HCT116 (cell line): ENCODE data around the gene CSNK2A2. TPM values are rescaled to one million over a fixed set of nuclear protein-coding genes. Genes with fewer than 3 reads are reported as not detected.

Source experiments
- ATAC-seq: fragments of 200-7000 bp; cut with Tn5 transposase; 2 replicates; pipeline ENCODE4 v1.9.1; 2020; ENCODE audit warnings: mild to moderate bottlenecking, moderate library complexity
- BruUV-seq: library from RNA; stranded (reverse); fragments of 400-500 nt; replicated peaks from 2 replicates; lab custom pipeline; 2021; lab: Mats Ljungman, UMichigan
- CTCF ChIA-PET: fragments of 300-600 bp; sonication (Branson Sonifier 250); formaldehyde crosslinking; loops from one replicate; lab custom pipeline; 2021; ENCODE audit warnings: antibody characterized with exemption; lab: Charles Lee
- POLR2A ChIA-PET: fragments of 300-600, 350-600 bp; sonication (Branson Sonifier 250); formaldehyde crosslinking; loops from one replicate; lab custom pipeline; 2021; ENCODE audit warnings: antibody characterized with exemption; lab: Charles Lee
- RAD21 ChIA-PET, 2 experiments: fragments of 300-600 bp; sonication (Branson Sonifier 250); formaldehyde crosslinking; loops; one replicate each; lab custom pipeline; 2023; ENCODE audit warnings: low total read pairs in 2 of 2; ENCODE audit not compliant: uncharacterized antibody in 2 of 2, unreplicated experiment in 2 of 2, low non-redundant PET in 1 of 2; lab: Charles Lee
- DNase-seq: peaks from one replicate; pipeline ENCODE4 v3.0.0-alpha.2; 2010; ENCODE audit warnings: low read depth, low spot score
- H2AFZ ChIP-seq: fragments of 200-600 bp; shearing (Covaris generic), sonication (generic); 2 replicates; pipeline ENCODE4 v1.6.1; 2017; ENCODE audit warnings: low read depth, mixed run types, mixed read lengths, antibody characterized with exemption, low read length; ENCODE audit not compliant: poor library complexity, severe bottlenecking
- H3K27ac ChIP-seq: 2 replicates; pipeline ENCODE4 v1.5.1; 2012; ENCODE audit warnings: low read depth, low read length
- H3K27me3 ChIP-seq: fragments of 200-600 bp; sonication (generic); 2 replicates; pipeline ENCODE4 v1.6.1; 2016; ENCODE audit warnings: mixed run types, low read length, mixed read lengths; ENCODE audit not compliant: insufficient read depth
- H3K36me3 ChIP-seq, 2 experiments: fragments of 200-500 bp in 1 of 2; fragments of 200-600 bp in 1 of 2; sonication (Bioruptor generic) in 1 of 2; sonication (generic) in 1 of 2; 2 replicates each; pipeline versions ENCODE4 v1.5.1 to v1.6.1; 2014 to 2016; ENCODE audit warnings: low read length in 2 of 2, inconsistent platforms in 1 of 2, mixed read lengths in 1 of 2, mixed run types in 1 of 2; ENCODE audit not compliant: insufficient read depth in 2 of 2, control insufficient read depth in 1 of 2
- H3K4me1 ChIP-seq, 2 experiments: fragments of 200-600 bp in 1 of 2; sonication (generic) in 1 of 2; 2 replicates each; pipeline versions ENCODE4 v1.5.1 to v1.6.1; 2012 to 2017; ENCODE audit warnings: low read length in 2 of 2, inconsistent platforms in 1 of 2, mild to moderate bottlenecking in 1 of 2, mixed read lengths in 1 of 2, mixed run types in 1 of 2, moderate library complexity in 1 of 2; ENCODE audit not compliant: insufficient read depth in 2 of 2, control insufficient read depth in 1 of 2
- H3K4me2 ChIP-seq: fragments of 200-600 bp; sonication (generic); 2 replicates; pipeline ENCODE4 v1.6.1; 2017; ENCODE audit warnings: mixed run types, low read length, mixed read lengths
- H3K4me3 ChIP-seq, 2 experiments: fragments of 200-600 bp in 1 of 2; sonication (generic) in 1 of 2; replicated peaks in 1 of 2; 2 replicates each; pipeline ENCODE4 v1.5.1; 2011 to 2016; ENCODE audit warnings: low read length in 2 of 2, control low read depth in 1 of 2, low read depth in 1 of 2, mild to moderate bottlenecking in 1 of 2, mixed read lengths in 1 of 2, mixed run types in 1 of 2
- H3K79me2 ChIP-seq: fragments of 200-600 bp; sonication (generic); 2 replicates; pipeline ENCODE4 v1.6.1; 2017; ENCODE audit warnings: mild to moderate bottlenecking, mixed run types, low read length, moderate library complexity, mixed read lengths; ENCODE audit not compliant: insufficient read depth
- H3K9ac ChIP-seq: fragments of 200-600 bp; sonication (generic); 2 replicates; pipeline ENCODE4 v1.6.1; 2016; ENCODE audit warnings: low read length, mixed read lengths
- H3K9me2 ChIP-seq: fragments of 200-600 bp; sonication (generic), shearing (Covaris generic); 2 replicates; pipeline ENCODE4 v1.6.1; 2017; ENCODE audit warnings: mixed run types, mild to moderate bottlenecking, moderate library complexity; ENCODE audit not compliant: insufficient read depth
- H3K9me3 ChIP-seq, 2 experiments: fragments of 200-500 bp in 1 of 2; fragments of 200-600 bp in 1 of 2; sonication (Bioruptor generic) in 1 of 2; sonication (generic) in 1 of 2; 2 replicates each; pipeline ENCODE4 v1.6.1; 2014 to 2017; ENCODE audit warnings: low read length in 2 of 2, mixed read lengths in 2 of 2, inconsistent platforms in 1 of 2, low read depth in 1 of 2, mild to moderate bottlenecking in 1 of 2, mixed run types in 1 of 2, moderate library complexity in 1 of 2; ENCODE audit not compliant: control insufficient read depth in 1 of 2, insufficient read depth in 1 of 2
- H4K20me1 ChIP-seq: fragments of 200-600 bp; sonication (generic), shearing (Covaris generic); 2 replicates; pipeline ENCODE4 v1.6.1; 2017; ENCODE audit warnings: mixed run types, mild to moderate bottlenecking, moderate library complexity; ENCODE audit not compliant: insufficient read depth
- ELF1 ChIP-seq: IDR thresholded peaks from 2 replicates; pipeline ENCODE4 v1.6.1; 2012; ENCODE audit warnings: low read depth, borderline replicate concordance
- SIN3A ChIP-seq: IDR thresholded peaks from 2 replicates; pipeline ENCODE4 v1.6.1; 2012; ENCODE audit warnings: low read depth
- TCF7L2 ChIP-seq: IDR thresholded peaks from 2 replicates; pipeline ENCODE4 v1.7.0; 2011; ENCODE audit warnings: borderline replicate concordance, inconsistent platforms; ENCODE audit not compliant: insufficient read depth, insufficient read length; ENCODE audit errors: extremely low read depth
- ZNF274 ChIP-seq: fragments of 200-500 bp; sonication (Bioruptor generic); IDR thresholded peaks from 2 replicates; pipeline ENCODE4 v1.6.1; 2014; ENCODE audit warnings: mild to moderate bottlenecking, low read depth, low read length, inconsistent platforms
- intact Hi-C: fragments of 100-400 bp; cut with micrococcal nuclease; formaldehyde crosslinking; loops from 2 replicates; pipeline ENCODE4 v1.10.0; 2022
- total RNA-seq: library from RNA; stranded (reverse); gene quantifications from one replicate; pipeline ENCODE4 v1.2.1, GENCODE V29; 2021; ENCODE audit not compliant: unreplicated experiment
- TF ChIP-seq, protein P1 (sequence below): IDR thresholded peaks from 2 replicates; pipeline ENCODE4 v1.6.1; 2012
- TF ChIP-seq, protein P2 (sequence below): IDR thresholded peaks from 2 replicates; pipeline ENCODE4 v1.6.1; 2012
- TF ChIP-seq, protein P3 (sequence below): IDR thresholded peaks from 2 replicates; pipeline ENCODE4 v1.6.1; 2011; ENCODE audit warnings: mild to moderate bottlenecking, low read length, moderate library complexity; ENCODE audit not compliant: insufficient replicate concordance; ENCODE audit errors: extremely low read depth
- TF ChIP-seq, protein P4 (sequence below), 3 experiments: fragments of 200-600 bp in 1 of 3; sonication (generic) in 1 of 3; IDR thresholded peaks in 2 of 3; conservative IDR thresholded peaks in 1 of 3; 2 replicates each; pipeline ENCODE4 v1.5.1; 2012 to 2017; ENCODE audit warnings: low read depth in 2 of 3, low read length in 2 of 3, antibody characterized with exemption in 1 of 3, borderline replicate concordance in 1 of 3, control low read depth in 1 of 3, mild to moderate bottlenecking in 1 of 3, mixed read lengths in 1 of 3, mixed run types in 1 of 3, moderate library complexity in 1 of 3; ENCODE audit not compliant: insufficient read depth in 1 of 3

The CSNK2A2 gene
- total RNA-seq, 1 experiment from 2014 or later: 97.7 TPM

DNA sequence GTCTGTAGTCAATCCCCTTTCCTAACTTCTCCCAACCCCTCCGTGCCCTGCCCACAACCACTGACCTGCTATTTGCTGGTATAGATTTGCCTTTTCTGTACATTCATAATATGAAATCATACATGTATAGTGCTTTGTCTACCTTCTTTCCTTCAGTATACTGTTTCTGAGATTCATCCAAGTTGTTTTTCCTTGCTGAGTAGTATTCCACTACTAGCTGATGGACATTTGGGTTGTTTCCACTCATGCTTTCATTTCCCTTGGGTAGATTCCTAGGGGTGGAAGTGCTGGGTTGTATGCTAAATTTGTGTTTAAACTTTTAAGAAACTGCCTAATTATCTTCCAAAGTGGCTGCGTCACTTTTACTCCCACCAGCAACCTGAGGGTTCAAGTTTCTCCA lies 27.7 kb downstream of the CSNK2A2 start:
- CTCF ChIA-PET: no interaction called here
- TF ChIP-seq, protein P1, sequence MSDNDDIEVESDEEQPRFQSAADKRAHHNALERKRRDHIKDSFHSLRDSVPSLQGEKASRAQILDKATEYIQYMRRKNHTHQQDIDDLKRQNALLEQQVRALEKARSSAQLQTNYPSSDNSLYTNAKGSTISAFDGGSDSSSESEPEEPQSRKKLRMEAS: no peak
- TF ChIP-seq, protein P2, sequence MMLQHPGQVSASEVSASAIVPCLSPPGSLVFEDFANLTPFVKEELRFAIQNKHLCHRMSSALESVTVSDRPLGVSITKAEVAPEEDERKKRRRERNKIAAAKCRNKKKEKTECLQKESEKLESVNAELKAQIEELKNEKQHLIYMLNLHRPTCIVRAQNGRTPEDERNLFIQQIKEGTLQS: no peak
- TF ChIP-seq ELF1 (no peak), TCF7L2 (no peak)
- TF ChIP-seq, protein P3, sequence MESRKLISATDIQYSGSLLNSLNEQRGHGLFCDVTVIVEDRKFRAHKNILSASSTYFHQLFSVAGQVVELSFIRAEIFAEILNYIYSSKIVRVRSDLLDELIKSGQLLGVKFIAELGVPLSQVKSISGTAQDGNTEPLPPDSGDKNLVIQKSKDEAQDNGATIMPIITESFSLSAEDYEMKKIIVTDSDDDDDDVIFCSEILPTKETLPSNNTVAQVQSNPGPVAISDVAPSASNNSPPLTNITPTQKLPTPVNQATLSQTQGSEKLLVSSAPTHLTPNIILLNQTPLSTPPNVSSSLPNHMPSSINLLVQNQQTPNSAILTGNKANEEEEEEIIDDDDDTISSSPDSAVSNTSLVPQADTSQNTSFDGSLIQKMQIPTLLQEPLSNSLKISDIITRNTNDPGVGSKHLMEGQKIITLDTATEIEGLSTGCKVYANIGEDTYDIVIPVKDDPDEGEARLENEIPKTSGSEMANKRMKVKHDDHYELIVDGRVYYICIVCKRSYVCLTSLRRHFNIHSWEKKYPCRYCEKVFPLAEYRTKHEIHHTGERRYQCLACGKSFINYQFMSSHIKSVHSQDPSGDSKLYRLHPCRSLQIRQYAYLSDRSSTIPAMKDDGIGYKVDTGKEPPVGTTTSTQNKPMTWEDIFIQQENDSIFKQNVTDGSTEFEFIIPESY: no peak
- TF ChIP-seq, all 23 proteins: peak for 0
- intact Hi-C loops: no loop called here
- H3K4me2 ChIP-seq: no peak overlapping the region
- POLR2A ChIA-PET: no interaction called here
- no peaks in the 10 kb centered on the region for H3K9me2 ChIP-seq
- no peaks in the 10 kb centered on the region for H3K4me1 ChIP-seq
- no peak overlapping the region for H2AFZ ChIP-seq
- H3K79me2 ChIP-seq: peaks cover 12% of the 10 kb centered on the region
- no peaks in the 10 kb centered on the region; the same call in 1 of the 2 replicates for H4K20me1 ChIP-seq
- DNase-seq (no peak), ATAC-seq (no peak)
- H3K36me3 ChIP-seq: peaks cover 46 to 67% of the 10 kb centered on the region in 2 experiments
- H3K27ac ChIP-seq: no peak overlapping the region
- H3K4me3 ChIP-seq: no peak overlapping the region
- RAD21 ChIA-PET: no interaction called here
- no peaks in the 10 kb centered on the region for H3K9me3 ChIP-seq
- H3K9ac ChIP-seq: no peak overlapping the region
- H3K27me3 ChIP-seq: no peaks in the 10 kb centered on the region
- BruUV-seq: no TSS peak

DNA sequence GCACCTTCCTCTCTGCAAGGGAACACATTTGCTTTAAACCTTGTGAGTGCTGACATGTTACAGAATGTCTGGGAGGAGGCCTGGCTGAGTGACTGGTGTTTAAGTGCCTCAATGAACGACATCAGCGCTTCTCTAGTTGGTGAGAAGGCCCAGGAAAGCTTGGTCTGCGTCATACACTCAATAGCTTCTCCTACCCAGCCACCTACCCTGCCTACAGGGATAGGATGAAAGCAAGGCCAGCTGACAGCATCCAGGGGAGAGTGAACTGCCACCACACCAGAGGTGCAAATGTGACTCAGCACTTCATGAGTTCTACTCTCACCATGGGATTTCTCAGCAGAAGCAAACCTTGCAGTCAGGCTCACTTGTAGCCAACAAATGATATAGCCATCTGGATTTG lies 37.1 kb downstream of the CSNK2A2 start:
- no peaks in the 10 kb centered on the region for H3K79me2 ChIP-seq
- no peak for DNase-seq
- H4K20me1 ChIP-seq: no peaks in the 10 kb centered on the region
- RAD21 ChIA-PET: no interaction called here
- no peak overlapping the region for H3K9ac ChIP-seq
- no peaks in the 10 kb centered on the region for H3K9me3 ChIP-seq
- no TSS peak for BruUV-seq
- H3K4me3 ChIP-seq: no peak overlapping the region
- no peak for ATAC-seq
- CTCF ChIA-PET: no interaction called here
- intact Hi-C loops: no loop called here
- no peaks in the 10 kb centered on the region for H3K4me1 ChIP-seq
- POLR2A ChIA-PET: no interaction called here
- H3K36me3 ChIP-seq: peaks cover 33 to 45% of the 10 kb centered on the region in 2 experiments
- H3K9me2 ChIP-seq: no peaks in the 10 kb centered on the region
- H2AFZ ChIP-seq: no peak overlapping the region
- no peak overlapping the region for H3K4me2 ChIP-seq
- H3K27ac ChIP-seq: no peak overlapping the region
- no peaks in the 10 kb centered on the region for H3K27me3 ChIP-seq
- TF ChIP-seq, protein P4, sequence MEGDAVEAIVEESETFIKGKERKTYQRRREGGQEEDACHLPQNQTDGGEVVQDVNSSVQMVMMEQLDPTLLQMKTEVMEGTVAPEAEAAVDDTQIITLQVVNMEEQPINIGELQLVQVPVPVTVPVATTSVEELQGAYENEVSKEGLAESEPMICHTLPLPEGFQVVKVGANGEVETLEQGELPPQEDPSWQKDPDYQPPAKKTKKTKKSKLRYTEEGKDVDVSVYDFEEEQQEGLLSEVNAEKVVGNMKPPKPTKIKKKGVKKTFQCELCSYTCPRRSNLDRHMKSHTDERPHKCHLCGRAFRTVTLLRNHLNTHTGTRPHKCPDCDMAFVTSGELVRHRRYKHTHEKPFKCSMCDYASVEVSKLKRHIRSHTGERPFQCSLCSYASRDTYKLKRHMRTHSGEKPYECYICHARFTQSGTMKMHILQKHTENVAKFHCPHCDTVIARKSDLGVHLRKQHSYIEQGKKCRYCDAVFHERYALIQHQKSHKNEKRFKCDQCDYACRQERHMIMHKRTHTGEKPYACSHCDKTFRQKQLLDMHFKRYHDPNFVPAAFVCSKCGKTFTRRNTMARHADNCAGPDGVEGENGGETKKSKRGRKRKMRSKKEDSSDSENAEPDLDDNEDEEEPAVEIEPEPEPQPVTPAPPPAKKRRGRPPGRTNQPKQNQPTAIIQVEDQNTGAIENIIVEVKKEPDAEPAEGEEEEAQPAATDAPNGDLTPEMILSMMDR (IDR thresholded peaks at IDR 0.05 in 2 of 3, conservative IDR thresholded peaks at IDR 0.05 in 1 of 3; ENCODE audit: borderline replicate concordance in 1 of 3, insufficient read depth in 1 of 3, low read depth in 2 of 3, low read length in 2 of 3): no peak
- TF ChIP-seq SIN3A: no peak
- no peak for TF ChIP-seq ZNF274
